ENCODE data around the gene PABPN1.
"Not testable (repeated sequence)": the region's sequence is repeated elsewhere in the genome, so short reads cannot be mapped to it uniquely, and the experiment has no call there.

The PABPN1 gene

GRCh38 chr14:23320584-23321571, at the start of gene PABPN1:
Gene PABPN1 (plus strand): TSS chr14:23321457. CDS start chr14:23321470, 13 bp downstream.
- DNase-seq (ENCODE audit: low spot score) = peak; percentile 99

- no peak for DNase-seq (ENCODE audit: low spot score)
Measured at GRCh38 chr14:23275412-23275811, 45.8 kb upstream of the PABPN1 start.

GRCh38 chr14:23277189-23277588, 44.1 kb upstream of the PABPN1 start:
- DNase-seq (ENCODE audit: low spot score) = no peak

GRCh38 chr14:23277928-23278327, 43.3 kb upstream of the PABPN1 start:
- not testable (repeated sequence) for DNase-seq (ENCODE audit: low spot score)

- no peak for DNase-seq (ENCODE audit: low spot score)
Measured at GRCh38 chr14:23281247-23281646, 40.0 kb upstream of the PABPN1 start.

- peak; percentile 24 for DNase-seq (ENCODE audit: low spot score)
Measured at GRCh38 chr14:23284654-23285529, 36.4 kb upstream of the PABPN1 start.

GRCh38 chr14:23285530-23286019, 35.7 kb upstream of the PABPN1 start:
- DNase-seq (ENCODE audit: low spot score) = peak; percentile 12

- DNase-seq (ENCODE audit: low spot score) = peak; percentile 99
Measured at GRCh38 chr14:23286020-23286901, 35.0 kb upstream of the PABPN1 start, which contains the start of gene HOMEZ. Gene HOMEZ (minus strand): TSS chr14:23286132. CDS start chr14:23285952, 180 bp downstream.

- DNase-seq (ENCODE audit: low spot score) = no peak
Measured at GRCh38 chr14:23286902-23287479, 34.3 kb upstream of the PABPN1 start.

GRCh38 chr14:23294734-23295561, 26.3 kb upstream of the PABPN1 start:
- DNase-seq (ENCODE audit: low spot score) = peak; percentile 14

GRCh38 chr14:23296012-23296777, 25.1 kb upstream of the PABPN1 start:
- no peak for DNase-seq (ENCODE audit: low spot score)

- DNase-seq (ENCODE audit: low spot score) = no peak
Measured at GRCh38 chr14:23297096-23297495, 24.2 kb upstream of the PABPN1 start.

- no peak for DNase-seq (ENCODE audit: low spot score)
Measured at GRCh38 chr14:23297611-23298277, 23.5 kb upstream of the PABPN1 start.

- peak; percentile 23 for DNase-seq (ENCODE audit: low spot score)
Measured at GRCh38 chr14:23299211-23299957, 21.9 kb upstream of the PABPN1 start.

GRCh38 chr14:23299986-23300686, 21.1 kb upstream of the PABPN1 start:
- no peak for DNase-seq (ENCODE audit: low spot score)

- no peak for DNase-seq (ENCODE audit: low spot score)
Measured at GRCh38 chr14:23300687-23301223, 20.5 kb upstream of the PABPN1 start.
